ENCODE data around the gene CDAN1.
"Not testable (repeated sequence)": the region's sequence is repeated elsewhere in the genome, so short reads cannot be mapped to it uniquely, and the experiment has no call there.

CDAN1 gene

DNA sequence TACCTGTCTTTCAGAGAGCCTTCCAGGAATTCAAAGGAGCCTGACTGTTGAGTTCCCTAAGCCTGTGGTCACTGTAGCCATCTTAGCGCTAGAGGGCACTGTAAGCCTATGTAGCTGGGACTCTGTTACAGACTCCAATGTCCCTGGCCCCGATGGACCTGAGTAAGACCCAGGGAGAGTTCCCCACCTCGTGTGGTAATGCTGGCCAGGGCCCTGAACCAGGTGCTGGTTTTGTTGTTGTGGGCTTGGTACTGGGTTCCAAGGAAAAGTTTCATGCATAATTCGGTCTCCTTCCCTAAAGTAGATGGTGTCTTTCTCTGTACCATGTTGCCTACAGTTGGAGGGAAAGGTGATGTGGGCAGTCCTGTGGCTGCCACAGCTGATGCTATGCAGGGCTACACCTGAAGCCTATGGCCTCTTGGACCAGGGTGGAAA is 32.4 kb downstream of the CDAN1 start:
- peak; percentile 90 for DNase-seq

DNA sequence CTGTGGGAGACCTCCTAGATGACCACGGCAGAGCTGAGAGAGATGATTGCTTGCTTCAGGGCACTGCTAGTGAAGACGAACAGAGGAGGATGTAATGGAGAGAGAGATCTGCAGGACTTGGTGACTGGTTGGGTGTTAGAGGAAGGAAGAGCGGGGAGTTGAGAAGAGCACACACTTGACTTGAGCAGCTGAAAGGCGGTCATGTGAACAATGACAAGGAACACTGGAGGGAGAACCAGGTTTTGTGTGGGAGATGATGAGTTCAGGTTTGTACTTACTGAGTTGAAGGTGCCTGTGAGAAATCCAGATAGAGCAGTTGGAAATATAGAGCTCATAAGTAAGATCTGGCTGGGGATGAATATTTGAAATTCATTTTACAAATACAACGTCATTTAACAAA is 40.3 kb downstream of the CDAN1 start:
- DNase-seq, result no peak

DNA sequence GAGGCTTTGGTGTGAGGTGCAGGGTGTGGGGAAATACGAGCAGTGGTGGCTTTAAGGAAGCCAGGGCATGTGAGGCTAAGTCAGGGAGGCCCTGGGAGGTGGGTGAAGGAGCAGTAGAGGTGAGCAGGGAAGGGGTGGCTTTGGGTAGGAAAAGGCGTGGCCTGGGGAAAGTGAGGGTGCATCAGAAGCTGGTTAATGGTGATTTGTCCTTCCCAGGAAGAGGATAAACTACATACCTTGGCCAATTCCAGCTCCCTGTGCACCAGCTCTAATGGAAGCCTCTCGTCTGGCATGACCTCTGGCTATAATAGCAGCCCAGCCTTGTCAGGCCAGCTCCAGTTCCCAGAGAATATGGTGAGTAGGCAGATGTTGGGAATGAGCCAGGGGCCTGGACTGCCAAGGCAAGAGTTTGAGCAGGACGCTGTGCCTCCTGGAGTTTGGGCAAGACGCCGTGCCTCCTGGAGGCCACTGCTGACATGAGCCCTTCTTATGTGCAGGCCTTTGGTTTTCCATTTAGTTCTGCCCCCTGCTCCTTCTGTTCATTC is 41.3 kb downstream of the CDAN1 start:
- DNase-seq, result no peak

DNA sequence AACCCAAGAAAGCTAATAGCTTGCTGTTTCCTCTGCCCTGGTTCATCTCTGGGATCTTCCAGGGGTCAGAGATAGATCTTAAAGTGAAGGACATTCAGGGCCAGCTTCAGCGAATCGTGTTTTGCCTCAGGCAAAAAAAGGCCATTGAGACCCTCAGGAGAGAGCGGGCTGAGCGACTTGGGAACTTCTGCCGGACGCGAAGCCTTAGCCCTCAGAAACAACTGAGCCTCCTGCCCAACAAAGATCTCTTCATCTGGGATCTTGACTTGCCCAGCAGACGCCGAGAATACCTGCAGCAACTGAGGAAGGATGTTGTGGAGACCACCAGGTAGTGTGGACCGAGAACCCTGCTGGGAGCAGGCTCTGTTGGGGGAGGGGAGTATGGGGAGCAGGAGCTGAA is 42.5 kb downstream of the CDAN1 start:
- no peak for DNase-seq

DNA sequence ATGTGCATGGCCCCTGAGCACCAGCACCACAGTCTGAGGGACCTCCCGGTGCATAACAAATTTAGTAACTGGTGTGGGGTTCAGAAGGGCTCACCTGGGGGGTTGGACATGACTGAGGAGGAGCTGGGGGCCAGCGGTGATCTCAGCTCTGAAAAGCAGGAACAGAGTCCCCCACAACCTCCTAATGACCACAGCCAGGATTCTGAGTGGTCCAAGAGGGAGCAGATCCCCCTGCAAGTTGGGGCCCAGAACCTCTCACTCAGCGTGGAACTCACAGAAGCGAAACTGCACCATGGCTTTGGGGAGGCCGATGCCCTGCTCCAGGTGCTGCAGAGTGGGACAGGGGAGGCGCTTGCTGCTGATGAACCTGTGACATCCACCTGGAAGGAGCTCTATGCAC is 43.0 kb downstream of the CDAN1 start:
- no peak for DNase-seq

DNA sequence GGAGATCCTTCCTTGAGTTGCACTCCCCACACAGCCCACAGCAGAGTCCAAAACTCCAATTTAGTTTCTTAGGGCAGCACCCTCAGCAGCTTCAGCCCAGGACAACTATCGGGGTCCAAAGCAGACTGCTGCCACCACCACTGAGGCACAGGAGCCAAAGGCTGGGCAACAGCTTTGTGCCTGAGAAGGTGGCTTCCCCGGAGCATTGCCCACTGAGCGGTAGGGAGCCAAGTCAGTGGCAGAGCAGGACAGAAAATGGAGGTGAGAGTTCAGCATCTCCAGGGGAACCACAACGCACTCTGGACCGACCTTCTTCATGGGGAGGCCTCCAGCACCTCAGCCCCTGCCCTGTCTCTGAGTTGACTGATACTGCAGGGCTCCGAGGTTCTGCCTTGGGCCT is 43.4 kb downstream of the CDAN1 start:
- DNase-seq, result no peak

DNA sequence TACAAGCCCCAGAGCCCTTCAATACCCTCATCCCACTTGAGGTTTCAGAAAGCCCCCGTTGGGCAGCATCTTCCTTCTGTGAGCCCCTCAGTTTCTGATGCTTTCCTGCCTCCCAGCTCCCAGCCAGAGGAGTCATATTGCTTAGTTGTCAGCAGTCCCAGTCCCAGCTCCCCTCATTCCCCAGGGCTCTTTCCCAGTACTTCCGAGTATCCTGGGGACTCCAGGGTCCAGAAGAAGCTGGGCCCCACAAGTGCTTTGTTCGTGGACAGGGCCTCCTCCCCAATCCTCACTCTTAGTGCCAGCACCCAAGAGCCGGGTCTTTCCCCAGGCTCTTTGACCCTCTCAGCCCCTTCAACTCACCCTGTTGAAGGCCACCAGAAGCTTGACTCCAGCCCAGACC is 43.9 kb downstream of the CDAN1 start:
- no peak for DNase-seq

DNA sequence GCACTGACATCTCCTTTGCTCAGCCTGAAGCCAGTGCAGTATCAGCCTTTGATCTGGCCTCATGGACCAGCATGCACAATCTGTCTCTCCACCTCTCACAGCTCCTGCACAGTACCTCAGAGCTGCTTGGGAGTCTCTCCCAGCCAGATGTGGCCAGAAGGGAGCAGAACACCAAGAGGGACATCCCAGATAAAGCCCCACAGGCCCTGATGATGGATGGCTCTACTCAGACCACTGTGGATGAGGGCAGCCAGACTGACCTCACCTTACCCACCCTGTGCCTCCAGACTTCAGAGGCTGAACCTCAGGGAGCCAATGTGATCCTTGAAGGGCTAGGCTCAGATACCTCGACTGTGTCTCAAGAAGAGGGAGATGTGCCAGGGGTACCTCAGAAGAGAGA is 44.4 kb downstream of the CDAN1 start:
- DNase-seq, result no peak

DNA sequence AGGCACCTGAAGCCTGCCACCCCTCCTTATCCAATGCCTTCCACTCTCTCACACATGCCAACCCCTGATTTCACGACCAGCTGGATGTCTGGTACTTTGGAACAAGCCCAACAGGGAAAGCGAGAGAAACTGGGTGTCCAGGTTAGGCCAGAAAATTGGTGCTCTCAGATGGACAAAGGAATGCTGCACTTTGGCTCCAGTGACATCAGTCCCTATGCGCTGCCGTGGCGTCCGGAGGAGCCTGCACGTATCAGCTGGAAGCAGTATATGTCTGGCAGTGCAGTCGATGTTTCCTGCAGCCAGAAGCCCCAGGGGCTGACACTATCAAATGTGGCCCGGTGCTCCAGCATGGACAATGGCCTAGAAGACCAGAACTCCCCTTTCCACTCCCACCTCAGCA is 45.2 kb downstream of the CDAN1 start:
- no peak for DNase-seq

DNA sequence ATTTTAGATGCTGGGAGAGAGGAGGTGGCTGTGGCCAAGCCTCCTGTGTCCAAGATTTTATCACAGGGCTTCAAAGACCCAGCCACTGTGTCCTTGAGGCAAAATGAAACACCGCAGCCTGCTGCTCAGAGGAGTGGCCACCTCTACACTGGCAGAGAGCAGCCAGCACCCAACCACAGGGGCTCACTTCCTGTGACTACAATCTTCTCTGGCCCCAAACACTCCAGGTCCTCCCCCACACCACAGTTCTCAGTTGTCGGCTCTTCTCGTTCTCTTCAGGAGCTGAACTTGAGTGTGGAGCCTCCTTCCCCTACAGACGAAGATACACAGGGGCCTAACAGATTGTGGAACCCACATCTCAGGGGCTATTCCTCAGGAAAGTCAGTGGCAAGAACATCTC is 45.6 kb downstream of the CDAN1 start:
- DNase-seq, result no peak

DNA sequence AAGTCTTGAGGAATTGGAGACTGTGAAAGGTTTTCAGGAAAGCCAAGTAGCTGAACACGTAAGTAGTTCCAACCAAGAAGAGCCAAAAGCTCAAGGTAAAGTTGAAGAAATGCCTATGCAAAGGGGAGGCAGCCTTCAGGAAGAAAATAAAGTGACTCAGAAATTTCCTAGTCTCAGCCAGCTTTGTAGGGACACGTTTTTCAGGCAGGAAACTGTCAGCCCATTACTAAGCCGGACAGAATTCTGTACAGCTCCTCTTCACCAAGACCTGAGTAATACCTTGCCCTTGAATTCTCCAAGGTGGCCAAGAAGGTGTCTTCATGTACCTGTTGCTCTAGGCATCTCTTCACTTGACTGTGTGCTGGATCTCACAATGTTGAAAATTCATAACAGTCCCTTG is 48.6 kb downstream of the CDAN1 start:
- DNase-seq, result no peak

DNA sequence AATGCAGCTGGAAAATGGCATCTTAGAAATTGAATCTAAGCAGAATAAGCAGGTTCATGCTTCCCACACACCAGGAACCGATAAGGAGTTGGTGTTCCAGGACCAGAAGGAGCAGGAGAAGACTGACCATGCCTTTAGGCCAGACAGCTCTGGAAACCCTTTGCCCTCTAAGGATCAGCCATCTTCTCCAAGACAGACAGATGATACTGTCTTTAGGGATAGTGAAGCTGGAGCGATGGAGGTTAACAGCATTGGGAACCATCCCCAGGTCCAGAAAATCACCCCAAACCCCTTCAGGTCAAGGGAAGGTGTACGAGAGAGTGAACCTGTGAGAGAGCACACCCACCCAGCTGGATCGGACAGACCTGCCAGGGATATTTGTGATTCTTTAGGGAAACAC is 49.2 kb downstream of the CDAN1 start:
- no peak for DNase-seq

DNA sequence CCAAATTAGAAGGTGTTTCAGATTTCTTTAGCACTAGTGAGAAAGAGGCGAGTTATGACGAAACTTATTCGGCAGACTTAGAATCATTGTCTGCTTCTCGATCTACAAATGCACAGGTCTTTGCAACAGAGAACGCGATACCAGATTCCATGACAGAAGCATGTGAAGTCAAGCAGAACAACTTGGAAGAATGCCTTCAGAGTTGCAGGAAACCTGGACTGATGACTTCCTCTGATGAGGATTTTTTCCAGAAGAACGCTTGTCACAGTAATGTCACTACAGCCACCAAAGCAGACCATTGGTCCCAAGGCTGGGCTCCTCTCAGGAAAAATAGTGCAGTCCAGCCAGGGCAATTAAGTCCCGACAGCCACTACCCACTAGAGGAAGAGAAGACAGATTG is 50.6 kb downstream of the CDAN1 start:
- DNase-seq, result no peak

DNA sequence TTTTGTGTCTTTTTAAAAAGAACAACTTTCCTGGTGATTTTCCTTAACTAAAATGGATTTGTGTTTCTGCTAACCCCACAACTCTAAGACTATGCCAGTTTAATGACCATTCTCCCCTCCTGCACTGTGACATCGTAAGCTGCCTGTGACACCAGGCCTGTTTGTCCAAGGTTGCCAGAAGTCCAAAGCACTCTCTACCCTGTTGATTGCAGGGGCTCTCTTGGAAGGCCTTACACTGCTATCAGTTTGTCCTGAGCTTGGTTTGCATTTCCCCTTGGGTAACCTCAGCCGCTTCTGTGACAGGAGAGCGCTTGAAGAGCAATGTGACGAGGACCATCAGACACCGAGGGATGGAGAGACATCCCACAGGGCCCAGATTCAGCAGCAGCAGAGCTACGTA is 55.8 kb downstream of the CDAN1 start:
- no peak for DNase-seq

DNA sequence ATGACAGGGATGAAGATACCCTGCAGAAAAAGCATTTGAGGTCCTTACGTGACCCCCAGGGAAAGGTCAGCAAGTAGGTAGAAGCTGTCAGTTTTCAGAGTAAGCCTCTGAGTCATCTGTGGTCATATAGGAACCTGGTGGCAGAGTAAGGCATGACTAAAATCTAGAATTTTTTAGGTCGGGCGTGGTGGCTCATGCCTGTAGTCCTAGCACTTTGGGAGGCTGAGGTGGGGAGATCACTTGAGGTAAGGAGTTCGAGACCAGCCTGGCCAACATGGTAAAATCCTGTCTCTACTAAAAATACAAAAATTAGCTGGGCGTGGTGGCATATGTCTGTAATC is 56.8 kb downstream of the CDAN1 start:
- DNase-seq, result not testable (repeated sequence)

DNA sequence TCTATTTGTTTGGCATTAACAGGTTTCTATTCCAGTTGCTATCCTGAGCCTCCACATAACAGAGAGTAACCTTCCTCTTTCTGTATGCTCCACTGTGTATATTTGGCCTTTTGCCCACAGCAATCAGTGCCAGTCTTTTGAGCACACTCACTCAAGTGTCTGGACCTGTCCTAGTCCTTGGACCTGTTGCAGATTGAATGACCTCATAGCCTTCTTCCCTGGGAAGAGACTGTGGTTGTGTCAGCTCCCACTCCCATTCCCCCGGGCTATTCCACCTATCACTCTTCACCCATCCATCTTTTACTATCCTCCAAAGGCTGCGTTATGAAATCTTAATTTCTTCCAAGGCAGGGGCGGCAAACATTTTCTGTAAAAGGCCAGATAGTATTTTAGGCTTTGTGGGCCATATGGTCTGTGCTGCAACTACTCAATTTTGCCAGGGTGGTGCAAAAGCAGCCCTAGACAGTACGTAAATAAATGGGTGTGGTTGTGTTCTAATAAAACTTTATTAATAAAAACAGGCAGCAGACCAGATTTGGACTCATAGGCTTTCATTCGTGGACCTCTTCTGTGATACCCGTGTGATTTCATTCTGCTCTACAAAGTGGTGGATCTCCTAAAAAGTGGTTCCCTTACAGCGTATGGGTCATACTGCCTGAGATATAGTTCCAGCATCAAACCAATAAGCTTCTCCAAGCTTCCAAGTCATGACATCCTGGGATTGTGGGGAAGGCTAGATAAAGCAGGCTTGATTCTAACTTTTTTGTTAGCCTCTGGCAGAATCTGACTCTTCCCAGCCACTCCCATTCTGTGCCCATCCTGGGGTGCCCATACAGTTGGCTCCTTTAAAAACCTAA is 57.4 kb downstream of the CDAN1 start:
- no peak for DNase-seq

DNA sequence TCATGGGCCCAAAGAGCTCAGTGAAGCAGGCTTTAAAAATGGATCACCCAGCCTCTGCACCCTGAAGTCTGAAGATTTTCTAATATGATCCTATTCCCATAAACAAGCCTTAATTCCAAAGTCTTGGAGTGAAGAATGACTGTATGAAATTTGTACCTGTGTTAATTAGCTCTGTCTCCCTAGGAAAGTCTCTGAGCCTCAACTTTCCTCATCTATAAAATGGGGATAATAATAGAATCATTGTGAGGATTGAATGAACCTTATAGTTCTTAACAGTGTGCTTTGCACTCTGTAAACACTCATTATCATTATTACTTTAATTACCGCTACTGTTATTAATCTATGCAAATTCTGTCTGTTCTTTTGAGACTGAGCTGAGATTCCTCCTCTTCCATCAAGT is 61.9 kb downstream of the CDAN1 start:
- DNase-seq, result no peak

DNA sequence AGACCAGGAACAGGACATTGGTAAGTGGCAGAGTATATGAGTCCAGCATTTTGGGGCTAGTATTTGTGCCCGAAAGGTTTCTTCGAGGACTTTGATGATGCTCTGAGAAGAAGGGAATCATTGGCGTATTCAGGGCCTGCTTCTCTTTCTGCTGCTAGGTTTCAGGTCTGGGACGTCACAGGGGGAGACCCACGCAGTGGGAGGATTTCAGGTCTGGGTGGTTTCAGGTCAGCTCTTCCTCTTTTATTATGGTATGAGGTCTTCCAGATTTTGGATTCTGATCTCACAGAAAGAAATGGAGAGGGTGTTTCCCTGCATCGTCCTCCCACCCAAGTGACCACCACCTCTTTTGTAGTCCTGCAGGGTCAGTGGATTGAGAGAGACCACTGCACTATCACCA is 62.5 kb downstream of the CDAN1 start:
- no peak for DNase-seq

Measured in eye (tissue), 1 donor.